Measurements from ENCODE around the gene VEPH1.

GRCh38 chr3:157438194-157438730 lies 65.0 kb downstream of the VEPH1 start:
- no peak for TF ChIP-seq POLR2A (IDR thresholded peaks at IDR 0.05; ENCODE audit: low read depth, low read length)
- TF ChIP-seq POLR2AphosphoS5 (IDR thresholded peaks at IDR 0.05; ENCODE audit: low read depth, low read length): no peak
- TF ChIP-seq TAF1 (IDR thresholded peaks at IDR 0.05; ENCODE audit: low read depth, low read length): no peak
